Measurements from ENCODE around the gene TTF2. TPM values are rescaled to one million over a fixed set of nuclear protein-coding genes. Genes with fewer than 3 reads are reported as not detected.

Gene TTF2
- total and polyA plus RNA-seq, 9 of the 15 experiments (the other 6 are each of a cell fraction or from before 2014, with no cell fraction given) = 9.4 to 71.1 (median 42.1) TPM

GRCh38 chr1:117121589-117122329 is 61.6 kb downstream of the TTF2 start, which contains the start of gene TRIM45 (continued):
- TF ChIP-seq, protein P1, sequence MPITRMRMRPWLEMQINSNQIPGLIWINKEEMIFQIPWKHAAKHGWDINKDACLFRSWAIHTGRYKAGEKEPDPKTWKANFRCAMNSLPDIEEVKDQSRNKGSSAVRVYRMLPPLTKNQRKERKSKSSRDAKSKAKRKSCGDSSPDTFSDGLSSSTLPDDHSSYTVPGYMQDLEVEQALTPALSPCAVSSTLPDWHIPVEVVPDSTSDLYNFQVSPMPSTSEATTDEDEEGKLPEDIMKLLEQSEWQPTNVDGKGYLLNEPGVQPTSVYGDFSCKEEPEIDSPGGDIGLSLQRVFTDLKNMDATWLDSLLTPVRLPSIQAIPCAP (CRISPR knock-in tag; IDR thresholded peaks at IDR 0.05; ENCODE audit: borderline replicate concordance) = no peak
- TF ChIP-seq TCF3 (CRISPR knock-in tag; IDR thresholded peaks at IDR 0.05) = peak; percentile 32
- peak; percentile 24 for TF ChIP-seq HMGN3 (IDR thresholded peaks at IDR 0.05; ENCODE audit: borderline replicate concordance, extremely low read depth, insufficient read length, low read depth, low read length)
- peak; percentile 27; the same call in 1 of the 2 replicates for TF ChIP-seq ZNF511 (CRISPR knock-in tag; IDR thresholded peaks at IDR 0.05)
- 0 out of 2 replicates have a peak, but pooled peaks have one; percentile 25 for TF ChIP-seq ZFP91 (CRISPR knock-in tag; IDR thresholded peaks at IDR 0.05)
- no peak for TF ChIP-seq MAFK (IDR thresholded peaks at IDR 0.05; ENCODE audit: low read length)
- TF ChIP-seq ZBTB7A (IDR thresholded peaks at IDR 0.05; ENCODE audit: borderline replicate concordance, control insufficient read depth, low read depth, low read length) = peak; percentile 22; the same call in 1 of the 2 replicates
- 0 out of 4 replicates have a peak, but pooled peaks of 1 of the 2 experiments have one; percentile 37 for TF ChIP-seq SIN3A (IDR thresholded peaks at IDR 0.05; ENCODE audit: borderline replicate concordance in 2 of 2, control insufficient read depth in 1 of 2, low read depth in 2 of 2, low read length in 2 of 2)
- TF ChIP-seq TEAD4 (IDR thresholded peaks at IDR 0.05; ENCODE audit: low read length) = peak; percentile 29; the same call in 1 of the 2 replicates
- TF ChIP-seq TEAD4 (CRISPR knock-in tag; IDR thresholded peaks at IDR 0.05; ENCODE audit: borderline replicate concordance) = no peak
- TF ChIP-seq, protein P2, sequence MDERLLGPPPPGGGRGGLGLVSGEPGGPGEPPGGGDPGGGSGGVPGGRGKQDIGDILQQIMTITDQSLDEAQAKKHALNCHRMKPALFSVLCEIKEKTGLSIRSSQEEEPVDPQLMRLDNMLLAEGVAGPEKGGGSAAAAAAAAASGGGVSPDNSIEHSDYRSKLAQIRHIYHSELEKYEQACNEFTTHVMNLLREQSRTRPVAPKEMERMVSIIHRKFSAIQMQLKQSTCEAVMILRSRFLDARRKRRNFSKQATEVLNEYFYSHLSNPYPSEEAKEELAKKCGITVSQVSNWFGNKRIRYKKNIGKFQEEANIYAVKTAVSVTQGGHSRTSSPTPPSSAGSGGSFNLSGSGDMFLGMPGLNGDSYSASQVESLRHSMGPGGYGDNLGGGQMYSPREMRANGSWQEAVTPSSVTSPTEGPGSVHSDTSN (CRISPR knock-in tag; IDR thresholded peaks at IDR 0.05; ENCODE audit: low read depth) = peak; percentile 84
- TF ChIP-seq, protein P2 (tag; conservative IDR thresholded peaks at IDR 0.05; ENCODE audit: low read depth) = peak; percentile 96
- peak; percentile 12 for TF ChIP-seq TAF1 (IDR thresholded peaks at IDR 0.05; ENCODE audit: control insufficient read depth, extremely low read depth, insufficient read depth, low read length, severe bottlenecking)
- TF ChIP-seq ZNF347 (CRISPR knock-in tag; IDR thresholded peaks at IDR 0.05; ENCODE audit: low read depth) = no peak
- TF ChIP-seq PHF8 (IDR thresholded peaks at IDR 0.05; ENCODE audit: borderline replicate concordance, low read length) = peak; percentile 78; the same call in 1 of the 2 replicates
- TF ChIP-seq NEUROD1 (IDR thresholded peaks at IDR 0.05; ENCODE audit: borderline replicate concordance, low read depth, low read length, partially characterized antibody) = peak; percentile 71
- no peak for TF ChIP-seq NFE2 (IDR thresholded peaks at IDR 0.05; ENCODE audit: low read depth)
- peak; percentile 61 for TF ChIP-seq CHD2 (IDR thresholded peaks at IDR 0.05; ENCODE audit: low read depth, low read length)
- TF ChIP-seq TSC22D4 (tag; IDR thresholded peaks at IDR 0.05) = no peak
- TF ChIP-seq MYC (IDR thresholded peaks at IDR 0.05; ENCODE audit: low read depth, low read length) = peak; percentile 87
- no peak for TF ChIP-seq MYC (CRISPR knock-in tag; IDR thresholded peaks at IDR 0.05; ENCODE audit: borderline replicate concordance, low read depth)

Measured in K562 (cell line).